ENCODE data around the gene SP8. TPM values are rescaled to one million over a fixed set of nuclear protein-coding genes. Genes with fewer than 3 reads are reported as not detected.
"Not testable (repeated sequence)": the region's sequence is repeated elsewhere in the genome, so short reads cannot be mapped to it uniquely, and the experiment has no call there.

Gene SP8
- total RNA-seq: not detected
- long read RNA-seq: 0 reads

DNA sequence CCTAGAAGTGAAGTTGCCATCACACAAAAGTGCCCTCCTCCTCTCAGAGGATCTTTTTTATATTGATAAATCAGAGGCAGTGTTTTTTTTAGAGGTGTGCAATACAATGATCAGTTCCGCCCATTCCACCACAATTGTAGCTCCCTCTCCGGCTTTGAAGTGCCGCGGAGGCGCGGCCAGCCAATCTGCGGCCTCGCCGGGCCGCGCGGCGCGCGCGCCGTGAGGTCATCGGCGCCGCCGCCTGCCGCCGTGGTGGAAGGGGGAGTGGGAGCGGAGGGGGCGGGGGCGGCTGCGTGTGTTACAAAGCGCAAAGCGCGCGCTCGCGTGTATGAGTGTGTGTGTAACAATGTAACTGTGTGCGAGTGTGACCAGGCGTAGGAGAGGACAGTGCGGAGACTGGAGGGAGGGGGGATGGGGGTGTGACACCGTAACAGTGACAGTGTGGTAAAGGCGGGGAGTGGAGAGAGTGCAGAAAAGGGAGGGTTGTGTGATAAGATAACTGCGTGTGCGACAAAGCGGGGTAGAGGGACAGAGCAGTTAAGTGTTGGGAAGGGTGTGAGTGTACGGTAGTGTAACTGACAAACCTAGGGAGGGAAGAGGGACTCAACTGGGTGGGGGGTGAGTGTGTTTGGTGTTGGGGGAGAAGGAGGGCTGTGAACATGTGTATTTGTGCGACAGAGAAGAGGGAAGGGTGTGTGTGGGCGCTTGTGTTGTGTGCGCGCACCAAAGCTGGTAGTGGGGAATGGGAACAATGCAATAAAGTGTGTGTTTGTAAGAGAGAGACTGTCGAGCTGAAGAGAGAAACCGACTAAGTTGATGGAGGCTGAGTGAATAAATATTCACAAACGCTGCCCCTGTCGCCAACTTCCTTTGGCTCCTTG, at the start of gene SP8:
TSS of gene SP8 (minus strand) at position 108 of the 881 bp plus-strand sequence. CDS start at position 20, 88 bp downstream.
- Histone ChIP-seq H3K9me3 (replicated peaks) (no peaks in the 10 kb centered on the region), H3K4me1 (peaks cover 43% of the 10 kb centered on the region), H3K27me3 (ENCODE audit: low read depth) (peaks cover 100% of the 10 kb centered on the region), H3K4me3 (peak within 1 kb of the TSS; percentile 59), H3K27ac (replicated peaks) (no peak within 1 kb of the TSS), H3K36me3 (no peaks in the 10 kb centered on the region)
- DNase-seq: no peak
- intact Hi-C loops (cut with micrococcal nuclease): no loop called here
- TF ChIP-seq, protein P1, sequence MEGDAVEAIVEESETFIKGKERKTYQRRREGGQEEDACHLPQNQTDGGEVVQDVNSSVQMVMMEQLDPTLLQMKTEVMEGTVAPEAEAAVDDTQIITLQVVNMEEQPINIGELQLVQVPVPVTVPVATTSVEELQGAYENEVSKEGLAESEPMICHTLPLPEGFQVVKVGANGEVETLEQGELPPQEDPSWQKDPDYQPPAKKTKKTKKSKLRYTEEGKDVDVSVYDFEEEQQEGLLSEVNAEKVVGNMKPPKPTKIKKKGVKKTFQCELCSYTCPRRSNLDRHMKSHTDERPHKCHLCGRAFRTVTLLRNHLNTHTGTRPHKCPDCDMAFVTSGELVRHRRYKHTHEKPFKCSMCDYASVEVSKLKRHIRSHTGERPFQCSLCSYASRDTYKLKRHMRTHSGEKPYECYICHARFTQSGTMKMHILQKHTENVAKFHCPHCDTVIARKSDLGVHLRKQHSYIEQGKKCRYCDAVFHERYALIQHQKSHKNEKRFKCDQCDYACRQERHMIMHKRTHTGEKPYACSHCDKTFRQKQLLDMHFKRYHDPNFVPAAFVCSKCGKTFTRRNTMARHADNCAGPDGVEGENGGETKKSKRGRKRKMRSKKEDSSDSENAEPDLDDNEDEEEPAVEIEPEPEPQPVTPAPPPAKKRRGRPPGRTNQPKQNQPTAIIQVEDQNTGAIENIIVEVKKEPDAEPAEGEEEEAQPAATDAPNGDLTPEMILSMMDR (IDR thresholded peaks at IDR 0.05; ENCODE audit: borderline replicate concordance): no peak

DNA sequence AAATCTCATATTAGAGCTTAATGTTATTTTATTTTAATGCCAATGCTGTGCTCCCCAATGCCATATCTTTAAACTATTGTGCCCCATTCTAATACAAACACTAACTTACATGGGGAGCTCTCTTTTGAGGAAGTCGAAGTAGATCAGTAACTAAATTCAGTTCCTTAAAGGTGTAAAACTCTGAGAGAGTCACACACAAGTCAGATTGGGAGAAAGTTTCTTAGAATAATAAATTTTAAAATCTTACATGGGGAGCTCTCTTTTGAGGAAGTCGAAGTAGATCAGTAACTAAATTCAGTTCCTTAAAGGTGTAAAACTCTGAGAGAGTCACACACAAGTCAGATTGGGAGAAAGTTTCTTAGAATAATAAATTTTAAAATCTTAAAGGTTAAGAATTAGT, 49.7 kb upstream of the SP8 start:
- DNase-seq; H3K4me3 ChIP-seq; H3K9me3 ChIP-seq (replicated peaks); H3K36me3 ChIP-seq; intact Hi-C loops (cut with micrococcal nuclease); H3K27ac ChIP-seq (replicated peaks); H3K4me1 ChIP-seq: not testable (repeated sequence)
- H3K27me3 ChIP-seq (ENCODE audit: low read depth): peaks cover 19% of the 10 kb centered on the region

DNA sequence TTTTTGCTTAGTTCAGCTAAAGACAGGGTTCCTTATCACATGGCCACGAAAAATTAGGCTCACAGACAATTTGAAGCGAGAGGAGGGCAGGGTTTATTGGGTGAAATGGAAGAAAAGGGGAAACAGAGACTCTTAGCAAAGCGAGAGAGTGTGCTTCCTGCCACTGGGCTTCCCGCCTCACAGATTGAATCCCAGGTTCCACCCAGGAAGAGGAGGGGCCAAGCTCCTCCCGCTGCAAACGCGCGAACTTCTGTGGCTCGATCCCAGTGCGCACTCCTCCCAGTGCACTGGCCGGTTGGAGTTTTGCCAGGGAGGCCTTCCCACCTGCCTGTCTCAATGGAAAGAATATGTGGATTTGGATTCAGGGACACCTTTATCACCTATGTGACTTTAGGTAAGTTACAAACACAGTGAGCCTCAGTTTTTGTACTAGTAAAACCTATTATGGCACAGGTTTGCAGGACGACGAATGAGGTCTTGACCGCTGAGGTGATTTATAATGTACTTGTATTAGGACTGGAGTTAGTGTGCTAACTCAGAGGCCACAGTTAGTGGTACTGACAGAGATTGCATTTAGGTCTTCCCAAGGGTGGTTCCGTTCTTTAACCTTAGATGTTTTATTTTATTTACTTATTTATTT, 48.5 kb upstream of the SP8 start:
- intact Hi-C loops (cut with micrococcal nuclease): no loop called here
- TF ChIP-seq, protein P1 (IDR thresholded peaks at IDR 0.05; ENCODE audit: borderline replicate concordance): no peak
- no peak for DNase-seq
- Histone ChIP-seq H3K27me3 (ENCODE audit: low read depth) (peaks cover 25% of the 10 kb centered on the region), H3K9me3 (replicated peaks) (peaks cover 4% of the 10 kb centered on the region), H3K36me3 (no peaks in the 10 kb centered on the region), H3K4me1 (no peaks in the 10 kb centered on the region), H3K4me3 (no peak overlapping the region), H3K27ac (replicated peaks) (no peak overlapping the region)

DNA sequence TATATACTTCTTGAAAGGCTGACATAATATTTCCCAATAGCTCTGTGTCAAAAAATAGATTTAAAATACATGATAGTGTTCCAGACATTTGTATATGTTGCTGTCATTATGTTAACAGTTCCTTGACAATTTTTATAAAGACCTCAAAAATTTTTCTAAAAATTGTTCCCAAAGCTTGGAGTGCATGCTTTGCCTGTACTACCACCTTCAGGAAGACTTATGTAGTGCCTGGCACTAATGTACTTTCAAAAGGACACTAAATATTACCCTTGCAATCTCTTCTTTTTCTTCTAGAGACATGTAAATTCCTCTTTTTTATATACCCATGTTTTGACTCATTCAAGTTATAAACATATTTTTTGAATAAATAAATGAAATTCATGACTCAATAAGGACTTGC, 48.0 kb upstream of the SP8 start:
- intact Hi-C loops (cut with micrococcal nuclease): no loop called here
- H3K9me3 ChIP-seq (replicated peaks): peaks cover 4% of the 10 kb centered on the region
- H3K4me1 ChIP-seq: no peaks in the 10 kb centered on the region
- DNase-seq: no peak
- H3K27ac ChIP-seq (replicated peaks): no peak overlapping the region
- peaks cover 30% of the 10 kb centered on the region for H3K27me3 ChIP-seq (ENCODE audit: low read depth)
- TF ChIP-seq, protein P1 (IDR thresholded peaks at IDR 0.05; ENCODE audit: borderline replicate concordance): no peak
- H3K36me3 ChIP-seq: no peaks in the 10 kb centered on the region
- H3K4me3 ChIP-seq: no peak overlapping the region

DNA sequence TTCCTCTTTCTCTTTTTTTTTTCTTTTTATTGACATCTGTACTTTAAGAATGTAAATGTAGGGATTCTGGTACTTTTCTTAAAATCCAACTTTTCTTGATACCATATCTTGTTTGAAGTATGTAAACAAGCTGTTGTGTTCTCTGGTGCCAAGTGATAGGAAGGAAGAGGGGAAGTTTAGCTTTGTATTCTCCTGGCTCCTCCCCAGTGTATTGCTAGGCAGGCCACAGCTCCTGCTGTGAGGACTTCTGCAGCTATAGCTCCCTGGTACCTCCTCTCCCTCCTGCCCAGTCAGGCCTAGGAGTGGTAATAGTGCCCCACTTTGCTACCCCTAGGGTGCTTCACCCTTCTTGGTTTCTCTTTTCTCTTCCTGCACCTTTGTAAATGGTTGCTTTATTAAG, 45.3 kb upstream of the SP8 start:
- DNase-seq: no peak
- Histone ChIP-seq H3K4me3 (no peak overlapping the region), H3K36me3 (no peaks in the 10 kb centered on the region), H3K27ac (replicated peaks) (no peak overlapping the region), H3K9me3 (replicated peaks) (peaks cover 4% of the 10 kb centered on the region), H3K27me3 (ENCODE audit: low read depth) (peaks cover 48% of the 10 kb centered on the region), H3K4me1 (no peaks in the 10 kb centered on the region)
- TF ChIP-seq, protein P1 (IDR thresholded peaks at IDR 0.05; ENCODE audit: borderline replicate concordance): no peak
- intact Hi-C loops (cut with micrococcal nuclease): no loop called here

DNA sequence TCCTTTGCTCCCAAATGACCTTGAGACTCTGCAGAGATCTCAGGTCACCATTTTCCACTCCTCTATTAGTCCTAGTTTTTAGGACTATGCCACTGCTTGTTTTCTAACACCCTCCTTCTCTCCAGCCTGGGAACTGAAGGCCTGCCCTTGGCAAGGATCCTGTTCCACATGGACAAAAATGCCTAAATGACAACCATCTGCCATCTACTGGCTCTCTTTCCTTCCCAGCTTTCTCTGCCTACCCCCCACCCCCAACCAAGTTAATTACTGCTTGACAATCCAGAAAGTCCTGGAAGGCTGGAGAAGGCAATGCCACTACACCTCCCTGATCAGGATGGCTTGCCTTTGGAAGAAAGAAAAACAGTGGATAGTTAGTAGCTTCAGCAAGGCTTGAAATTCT, 44.8 kb upstream of the SP8 start:
- TF ChIP-seq, protein P1 (IDR thresholded peaks at IDR 0.05; ENCODE audit: borderline replicate concordance): no peak
- intact Hi-C loops (cut with micrococcal nuclease): no loop called here
- Histone ChIP-seq H3K9me3 (replicated peaks) (peaks cover 4% of the 10 kb centered on the region), H3K27me3 (ENCODE audit: low read depth) (peaks cover 53% of the 10 kb centered on the region), H3K27ac (replicated peaks) (no peak overlapping the region), H3K4me1 (no peaks in the 10 kb centered on the region), H3K36me3 (no peaks in the 10 kb centered on the region), H3K4me3 (no peak overlapping the region)
- DNase-seq: no peak

Data from left ventricle myocardium inferior (tissue), 1 donor.